ENCODE results near the gene CDON.

The CDON gene

GRCh38 chr11:125942771-125943428 is 119.8 kb downstream of the CDON start:
- no peak for DNase-seq

DNA sequence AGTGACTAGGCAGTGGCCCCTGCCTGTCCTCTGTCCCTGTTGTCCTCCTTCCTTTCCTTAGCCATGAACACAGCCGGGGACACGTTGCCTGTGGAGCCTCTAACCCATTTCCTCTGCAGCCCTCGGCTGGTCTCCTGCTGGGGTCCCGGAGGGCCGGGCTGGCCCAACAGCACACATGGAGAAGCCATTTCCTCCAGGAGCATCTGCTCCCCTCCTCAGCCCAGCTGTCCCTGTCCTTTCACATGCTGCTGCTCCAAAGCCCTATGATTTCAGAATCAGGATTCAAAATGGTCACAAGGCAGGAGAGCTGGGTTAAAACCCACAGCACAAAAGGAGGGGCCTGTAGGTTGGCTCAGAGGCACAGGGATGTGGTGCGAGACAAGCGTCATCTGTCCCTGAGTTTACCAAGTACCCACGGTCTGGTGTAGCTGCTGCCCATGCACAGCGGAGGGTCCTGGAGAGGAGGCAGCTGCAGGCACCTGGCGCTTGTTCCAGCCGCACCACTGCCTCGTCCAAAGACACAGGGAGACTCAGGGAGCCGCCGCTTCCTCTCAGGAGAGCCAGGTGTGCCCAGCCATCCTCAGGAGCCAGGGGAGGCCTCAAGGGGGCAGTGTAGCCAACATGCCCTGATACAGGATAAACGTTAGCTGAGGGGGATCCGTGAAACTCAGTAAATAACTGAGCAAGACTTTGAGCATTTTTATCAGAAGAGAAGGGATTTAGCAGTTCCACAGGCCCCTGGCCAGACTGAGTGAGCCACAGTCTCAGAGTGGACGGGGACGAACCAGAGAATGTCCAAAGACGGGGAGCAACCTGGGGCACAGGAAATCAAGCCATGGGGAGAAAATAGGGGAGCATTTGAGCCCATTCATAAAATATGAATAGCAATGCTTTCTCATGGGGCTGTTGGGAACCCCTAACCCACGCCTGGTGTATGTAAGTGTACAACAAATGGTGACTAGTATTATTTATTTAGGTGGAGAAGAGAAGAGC is 120.8 kb downstream of the CDON start:
- peak; percentile 93 for DNase-seq

GRCh38 chr11:125941267-125941618 is 121.4 kb downstream of the CDON start:
- no peak for DNase-seq

DNA sequence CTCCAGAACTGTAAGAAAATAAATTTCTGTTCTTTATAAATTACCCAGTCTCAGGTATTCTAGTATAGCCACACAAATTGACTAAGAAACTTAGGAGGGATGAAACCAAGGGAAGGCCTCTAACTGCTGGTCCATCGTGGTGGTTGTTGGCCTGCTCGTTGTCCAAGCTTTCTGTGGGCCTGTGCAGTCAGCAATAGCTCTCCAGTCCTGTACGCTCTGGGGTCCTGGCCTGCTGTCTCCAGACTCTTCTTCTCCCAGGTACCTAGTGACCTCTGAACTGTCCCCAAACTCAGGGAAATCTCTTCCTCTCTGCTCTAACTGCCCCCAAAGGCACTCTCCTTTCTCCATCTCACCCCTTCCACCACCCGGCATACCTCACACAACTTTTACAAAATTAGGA is 122.5 kb downstream of the CDON start:
- DNase-seq, result no peak

DNA sequence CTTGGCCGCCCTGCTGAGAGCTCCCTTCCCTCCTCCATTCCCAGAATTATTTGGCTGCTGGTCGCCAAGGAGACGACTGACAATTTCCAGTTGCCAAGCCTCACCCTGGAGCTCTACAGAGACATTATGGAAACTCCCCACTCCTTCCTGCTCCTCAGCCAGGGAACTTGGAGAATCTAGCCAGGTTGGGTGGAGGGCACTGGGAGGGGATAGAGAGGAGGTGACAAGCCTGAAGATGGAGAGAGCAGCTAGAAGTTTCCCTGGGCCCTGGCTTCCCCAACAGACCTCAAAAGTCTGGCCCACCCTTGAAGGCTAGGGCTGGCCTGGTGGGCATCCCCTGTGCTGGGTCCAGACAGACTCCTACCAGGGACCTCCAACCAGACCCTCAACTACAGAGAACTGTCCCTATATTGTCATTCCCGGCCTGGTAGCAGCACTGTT is 123.6 kb downstream of the CDON start:
- DNase-seq, result peak; percentile 21

DNA sequence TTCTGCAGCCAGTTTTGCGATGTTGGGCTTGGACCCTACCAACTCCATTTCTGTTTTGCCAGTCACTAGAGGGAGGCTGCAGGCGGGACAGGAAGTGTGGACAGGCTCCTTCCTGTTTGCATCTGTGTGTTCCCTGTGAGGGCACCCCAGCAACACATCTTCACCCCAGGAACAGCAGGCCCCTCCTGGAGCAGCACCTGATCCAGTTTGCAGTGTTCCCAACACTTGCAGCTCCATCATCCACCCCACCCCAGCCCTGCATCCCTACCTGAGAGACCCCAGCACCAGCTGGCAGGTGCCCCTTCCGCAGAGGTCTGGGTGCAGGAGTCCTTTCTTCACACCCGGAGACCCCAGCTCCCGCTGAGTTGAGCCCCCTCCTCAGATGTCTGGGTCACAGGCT is 124.2 kb downstream of the CDON start:
- no peak for DNase-seq

GRCh38 chr11:125935618-125936199 is 127.0 kb downstream of the CDON start:
- DNase-seq, result no peak

- DNase-seq, result no peak
Measured at GRCh38 chr11:125935056-125935455, 127.6 kb downstream of the CDON start.

DNA sequence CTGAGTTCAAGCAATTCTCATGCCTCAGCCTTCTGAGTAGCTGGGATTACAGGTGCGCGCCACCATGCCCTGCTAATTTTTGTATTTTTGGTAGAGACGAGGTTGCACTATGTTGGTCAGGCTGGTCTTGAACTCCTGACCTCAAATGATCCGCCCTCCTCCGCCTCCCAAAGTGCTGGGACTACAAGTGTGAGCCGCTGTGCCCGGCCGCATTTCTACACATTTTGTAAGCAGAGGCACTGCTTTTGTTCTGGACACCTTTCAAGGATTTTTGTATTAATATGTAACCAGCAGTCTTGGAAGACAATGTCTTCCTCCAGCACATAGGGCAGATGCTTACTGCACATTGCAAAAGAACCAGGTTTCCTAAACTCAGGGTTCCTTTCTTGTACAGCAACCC is 128.2 kb downstream of the CDON start:
- no peak for DNase-seq

DNA sequence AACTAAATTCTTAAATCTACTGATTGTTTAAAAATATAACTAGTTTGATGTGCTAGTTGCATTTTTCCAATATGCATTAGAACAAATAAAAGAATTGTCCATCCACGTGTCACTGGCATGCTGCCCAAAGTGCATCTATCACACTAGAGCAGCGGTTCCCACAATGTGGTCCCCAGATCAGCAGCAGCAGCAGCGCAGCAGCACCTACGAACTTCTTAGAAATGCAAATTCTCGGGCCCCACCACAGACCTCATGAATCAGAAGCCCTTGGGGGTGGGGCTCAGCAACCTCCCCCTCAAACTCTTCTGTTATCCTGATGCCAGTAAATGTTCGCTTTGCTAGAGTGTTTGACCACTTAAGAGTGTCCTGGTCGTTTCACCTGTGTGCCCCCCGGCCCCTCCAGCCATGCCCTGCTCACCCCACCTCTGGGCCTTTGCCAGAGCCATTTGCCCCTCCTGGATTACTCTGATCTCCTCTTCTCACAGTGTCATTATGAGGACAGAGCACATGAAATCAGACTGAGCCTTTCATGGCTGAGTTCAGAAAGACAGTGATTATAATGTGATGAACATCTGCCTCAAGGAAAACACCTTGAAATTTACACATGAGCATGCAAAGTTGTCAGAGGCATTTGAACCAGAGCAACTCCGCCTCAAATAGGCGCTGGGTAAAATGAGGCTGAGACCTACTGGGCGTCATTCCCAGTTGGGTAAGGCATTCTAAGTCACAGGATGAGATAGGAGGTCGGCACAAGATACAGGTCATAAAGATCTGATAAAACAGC is 129.4 kb downstream of the CDON start:
- no peak for DNase-seq

GRCh38 chr11:125932301-125932700 is 130.4 kb downstream of the CDON start:
- no peak for DNase-seq

GRCh38 chr11:125931668-125932067 is 131.0 kb downstream of the CDON start:
- DNase-seq, result no peak

DNA sequence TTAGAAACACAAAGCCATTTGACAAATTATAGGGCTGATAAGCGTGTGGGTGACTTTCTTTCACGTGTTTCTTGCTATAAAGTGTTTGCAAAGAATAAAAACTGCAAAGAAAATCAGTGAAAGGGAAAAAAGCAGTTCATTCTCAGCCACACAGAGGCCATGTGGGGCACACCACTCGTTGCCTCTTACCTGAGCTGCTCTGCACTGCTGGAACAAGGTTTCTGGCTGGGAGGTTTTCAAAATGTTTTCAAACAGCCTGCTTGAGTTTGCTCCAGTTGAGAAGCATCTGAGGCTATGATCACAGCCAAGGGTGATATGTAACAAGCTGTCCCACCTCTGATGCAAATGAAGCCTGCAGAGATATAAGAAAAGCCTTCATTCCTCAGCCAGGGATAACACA is 131.6 kb downstream of the CDON start:
- no peak for DNase-seq

GRCh38 chr11:125930076-125930450 is 132.6 kb downstream of the CDON start:
- DNase-seq, result no peak

GRCh38 chr11:125929445-125930075 is 133.1 kb downstream of the CDON start:
- DNase-seq, result no peak

GRCh38 chr11:125926682-125927081 is 136.0 kb downstream of the CDON start:
- DNase-seq, result no peak

DNA sequence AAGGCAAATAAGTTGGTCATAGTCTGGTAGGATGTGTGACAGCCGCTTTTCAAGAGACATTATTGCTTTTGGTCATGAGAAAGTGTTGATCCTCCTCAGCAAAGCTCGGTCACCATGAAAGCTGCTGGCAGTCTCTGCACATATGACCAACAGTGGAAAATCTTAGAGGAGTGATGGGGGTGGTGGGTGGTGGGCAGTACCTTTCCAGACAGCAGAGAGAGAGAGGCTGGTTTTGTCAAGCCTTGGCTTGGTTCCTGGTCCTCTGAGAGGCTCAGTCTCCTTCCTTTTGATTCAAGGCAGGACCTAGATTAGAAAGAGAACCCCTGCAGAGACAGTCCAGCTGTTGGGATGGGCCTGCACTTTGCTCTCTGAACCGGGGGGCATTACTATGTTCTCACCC is 136.9 kb downstream of the CDON start:
- no peak for DNase-seq

GRCh38 chr11:125925247-125925740 is 137.4 kb downstream of the CDON start:
- peak; percentile 69 for DNase-seq

GRCh38 chr11:125924384-125925007 is 138.2 kb downstream of the CDON start:
- DNase-seq, result no peak

GRCh38 chr11:125923633-125924032 is 139.0 kb downstream of the CDON start:
- no peak for DNase-seq

DNA sequence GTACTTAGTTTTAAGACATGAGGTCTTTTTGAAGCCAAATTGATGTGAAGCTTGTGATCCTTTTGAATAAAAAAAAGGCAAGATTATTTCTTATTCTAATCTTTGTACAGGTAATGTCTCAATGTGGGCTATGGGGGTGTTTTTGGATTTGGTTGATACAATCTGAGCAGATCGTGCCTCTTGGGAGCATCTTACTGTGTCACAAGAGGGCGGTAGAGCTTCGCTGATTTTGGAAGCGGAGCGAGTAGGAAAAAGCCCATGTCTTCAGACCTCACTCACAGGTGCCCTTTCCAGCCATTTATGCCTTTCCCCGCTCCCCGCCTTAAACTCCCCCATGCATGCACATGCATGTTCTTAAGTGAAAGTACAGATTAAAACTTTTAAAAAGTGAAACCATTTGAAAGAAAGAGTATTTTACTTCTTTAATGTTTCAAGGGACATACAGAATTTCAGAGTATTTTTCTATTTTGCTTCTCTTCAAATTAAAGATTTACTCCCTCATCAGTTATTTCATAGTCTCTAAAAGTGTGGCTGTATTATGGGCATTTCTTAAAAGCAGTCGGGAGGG is 139.6 kb downstream of the CDON start:
- DNase-seq, result peak; percentile 84

GRCh38 chr11:125922156-125922555 is 140.5 kb downstream of the CDON start:
- no peak for DNase-seq

Measured in NCI-H69 (cell line).